Kidney epithelial cell (primary cell): Measurements from ENCODE around the gene TNKS1BP1. TPM values are rescaled to one million over a fixed set of nuclear protein-coding genes. Genes with fewer than 3 reads are reported as not detected.

Source experiments
- DNase-seq: peaks from one replicate; pipeline ENCODE4 v3.0.0-alpha.2; 2010; ENCODE audit warnings: low read depth
- H3K27me3 ChIP-seq: 2 replicates; pipeline ENCODE4 v1.6.0; 2011; ENCODE audit warnings: low read length; ENCODE audit not compliant: control insufficient read depth, insufficient read depth
- H3K36me3 ChIP-seq: 2 replicates; pipeline ENCODE4 v1.5.1; 2011; ENCODE audit warnings: low read length; ENCODE audit not compliant: control insufficient read depth, insufficient read depth
- H3K4me3 ChIP-seq: 2 replicates; pipeline ENCODE4 v1.5.1; 2011; ENCODE audit warnings: low read depth, mild to moderate bottlenecking, control low read depth, low read length
- CTCF ChIP-seq: IDR thresholded peaks from 2 replicates; pipeline ENCODE4 v1.5.1; 2011; ENCODE audit warnings: mild to moderate bottlenecking, moderate library complexity, low read length, control low read depth, inconsistent platforms; ENCODE audit not compliant: insufficient read depth, poor library complexity, severe bottlenecking
- total RNA-seq: library from RNA; depleted of rRNA; stranded (reverse); fragments of >200 nt; gene quantifications from 2 replicates; pipeline ENCODE4 v1.2.3, GENCODE V29; 2015

The TNKS1BP1 gene
- total RNA-seq: 91.1 and 93.2 TPM in 2 replicates

- Histone ChIP-seq H3K4me3 (peak within 1 kb of the TSS; percentile 80), H3K27me3 (no peaks in the 10 kb centered on the region), H3K36me3 (no peaks in the 10 kb centered on the region)
- peak; percentile 80 for DNase-seq
- TF ChIP-seq CTCF: peak; percentile 3
These were observed at the start of gene TNKS1BP1 for GRCh38 chr11:57324886-57325734. Gene TNKS1BP1 (minus strand): TSS chr11:57324952. CDS start chr11:57321885, 3,067 bp downstream.

GRCh38 chr11:57373146-57373545, 48.4 kb upstream of the TNKS1BP1 start:
- Histone ChIP-seq H3K4me3 (no peak overlapping the region), H3K27me3 (peaks cover 5% of the 10 kb centered on the region), H3K36me3 (no peaks in the 10 kb centered on the region)
- TF ChIP-seq CTCF: no peak
- no peak for DNase-seq

- no peak for DNase-seq
- no peaks in the 10 kb centered on the region for H3K27me3 ChIP-seq
- no peak overlapping the region for H3K4me3 ChIP-seq
- no peaks in the 10 kb centered on the region for H3K36me3 ChIP-seq
- no peak for TF ChIP-seq CTCF
These were observed 46.2 kb upstream of the TNKS1BP1 start for GRCh38 chr11:57370941-57371340.

- no peak for TF ChIP-seq CTCF
- H3K4me3 ChIP-seq: no peak overlapping the region
- H3K36me3 ChIP-seq: no peaks in the 10 kb centered on the region
- DNase-seq: no peak
- no peaks in the 10 kb centered on the region for H3K27me3 ChIP-seq
These were observed 45.5 kb upstream of the TNKS1BP1 start for GRCh38 chr11:57370251-57370650.

- no peak for TF ChIP-seq CTCF
- Histone ChIP-seq H3K36me3 (no peaks in the 10 kb centered on the region), H3K4me3 (no peak overlapping the region), H3K27me3 (no peaks in the 10 kb centered on the region)
- no peak for DNase-seq
These were observed 44.1 kb upstream of the TNKS1BP1 start for GRCh38 chr11:57368845-57369232.
